RWPE1 (cell line): ENCODE results near the gene FN3K.
A peak's percentile ranks its signal among the peaks of the same experiment; 100 is the strongest.

Source experiments
- CTCF ChIA-PET: fragments of 350-600 bp; sonication (Branson Sonifier 250); formaldehyde crosslinking; extraction: SDS; loops from one replicate; lab custom pipeline; 2021; lab: Yijun Ruan, JAX
- POLR2A ChIA-PET: fragments of 400-600 bp; formaldehyde crosslinking; extraction: SDS; loops from one replicate; lab custom pipeline; 2020; ENCODE audit warnings: antibody characterized with exemption; ENCODE audit not compliant: low non-redundant PET; lab: Yijun Ruan, JAX
- DNase-seq: peaks from one replicate; pipeline ENCODE4 v3.0.0; 2012; ENCODE audit warnings: low spot score
- H3K27ac ChIP-seq: fragments of 450-650 bp; 2 replicates; pipeline ENCODE4 v1.5.1; 2017
- TF ChIP-seq, protein P1 (sequence below): fragments of 450-650 bp; conservative IDR thresholded peaks from 2 replicates; pipeline ENCODE4 v1.5.1; 2017; ENCODE audit warnings: low read depth, mild to moderate bottlenecking

FN3K gene

DNA sequence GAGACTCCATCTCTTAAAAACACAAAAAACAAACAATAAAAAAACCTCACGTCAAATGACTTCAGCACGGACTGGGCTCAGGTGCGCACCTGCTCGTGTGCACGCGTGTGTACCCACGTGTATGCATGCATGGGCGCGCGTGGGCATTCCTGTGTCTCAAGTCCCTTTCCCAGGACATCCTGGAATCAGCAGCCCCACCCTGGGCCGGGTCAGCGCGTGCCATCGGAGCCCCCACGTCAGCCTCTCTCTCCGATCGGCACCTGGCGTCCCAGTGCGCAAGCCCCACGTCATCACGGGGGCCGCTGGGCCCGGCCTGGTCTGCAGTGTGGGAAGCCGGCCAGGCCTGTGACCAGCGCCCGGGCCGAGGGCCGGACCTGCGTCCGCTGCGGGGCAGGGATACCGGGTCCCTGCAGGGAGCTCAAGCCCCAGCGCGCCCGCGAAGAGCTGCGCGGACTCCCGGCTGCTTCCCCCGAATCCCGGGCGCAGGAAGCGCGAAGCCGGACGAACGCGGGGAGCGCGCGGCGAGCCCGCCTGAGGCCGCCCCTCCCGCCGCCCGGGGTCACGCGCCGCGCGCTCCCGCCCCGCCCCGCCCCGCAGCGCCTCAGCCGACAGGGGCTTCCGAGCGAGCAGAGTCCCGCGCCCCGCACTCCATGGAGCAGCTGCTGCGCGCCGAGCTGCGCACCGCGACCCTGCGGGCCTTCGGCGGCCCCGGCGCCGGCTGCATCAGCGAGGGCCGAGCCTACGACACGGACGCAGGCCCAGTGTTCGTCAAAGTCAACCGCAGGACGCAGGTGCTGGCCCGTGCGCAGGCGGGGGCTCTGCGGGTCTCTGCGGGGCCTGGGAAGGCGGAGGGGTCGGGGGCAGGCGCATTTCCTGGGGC is at the start of gene FN3K:
FN3K (plus strand) TSS at position 629 of the 880 bp plus-strand sequence; CDS start at position 651, 22 bp downstream.
- ChIA-PET CTCF (no interaction called here), POLR2A (no interaction called here)
- H3K27ac ChIP-seq, result peak within 1 kb of the TSS; percentile 63
- TF ChIP-seq, protein P1, sequence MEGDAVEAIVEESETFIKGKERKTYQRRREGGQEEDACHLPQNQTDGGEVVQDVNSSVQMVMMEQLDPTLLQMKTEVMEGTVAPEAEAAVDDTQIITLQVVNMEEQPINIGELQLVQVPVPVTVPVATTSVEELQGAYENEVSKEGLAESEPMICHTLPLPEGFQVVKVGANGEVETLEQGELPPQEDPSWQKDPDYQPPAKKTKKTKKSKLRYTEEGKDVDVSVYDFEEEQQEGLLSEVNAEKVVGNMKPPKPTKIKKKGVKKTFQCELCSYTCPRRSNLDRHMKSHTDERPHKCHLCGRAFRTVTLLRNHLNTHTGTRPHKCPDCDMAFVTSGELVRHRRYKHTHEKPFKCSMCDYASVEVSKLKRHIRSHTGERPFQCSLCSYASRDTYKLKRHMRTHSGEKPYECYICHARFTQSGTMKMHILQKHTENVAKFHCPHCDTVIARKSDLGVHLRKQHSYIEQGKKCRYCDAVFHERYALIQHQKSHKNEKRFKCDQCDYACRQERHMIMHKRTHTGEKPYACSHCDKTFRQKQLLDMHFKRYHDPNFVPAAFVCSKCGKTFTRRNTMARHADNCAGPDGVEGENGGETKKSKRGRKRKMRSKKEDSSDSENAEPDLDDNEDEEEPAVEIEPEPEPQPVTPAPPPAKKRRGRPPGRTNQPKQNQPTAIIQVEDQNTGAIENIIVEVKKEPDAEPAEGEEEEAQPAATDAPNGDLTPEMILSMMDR, result no peak
- peak; percentile 54 for DNase-seq

DNA sequence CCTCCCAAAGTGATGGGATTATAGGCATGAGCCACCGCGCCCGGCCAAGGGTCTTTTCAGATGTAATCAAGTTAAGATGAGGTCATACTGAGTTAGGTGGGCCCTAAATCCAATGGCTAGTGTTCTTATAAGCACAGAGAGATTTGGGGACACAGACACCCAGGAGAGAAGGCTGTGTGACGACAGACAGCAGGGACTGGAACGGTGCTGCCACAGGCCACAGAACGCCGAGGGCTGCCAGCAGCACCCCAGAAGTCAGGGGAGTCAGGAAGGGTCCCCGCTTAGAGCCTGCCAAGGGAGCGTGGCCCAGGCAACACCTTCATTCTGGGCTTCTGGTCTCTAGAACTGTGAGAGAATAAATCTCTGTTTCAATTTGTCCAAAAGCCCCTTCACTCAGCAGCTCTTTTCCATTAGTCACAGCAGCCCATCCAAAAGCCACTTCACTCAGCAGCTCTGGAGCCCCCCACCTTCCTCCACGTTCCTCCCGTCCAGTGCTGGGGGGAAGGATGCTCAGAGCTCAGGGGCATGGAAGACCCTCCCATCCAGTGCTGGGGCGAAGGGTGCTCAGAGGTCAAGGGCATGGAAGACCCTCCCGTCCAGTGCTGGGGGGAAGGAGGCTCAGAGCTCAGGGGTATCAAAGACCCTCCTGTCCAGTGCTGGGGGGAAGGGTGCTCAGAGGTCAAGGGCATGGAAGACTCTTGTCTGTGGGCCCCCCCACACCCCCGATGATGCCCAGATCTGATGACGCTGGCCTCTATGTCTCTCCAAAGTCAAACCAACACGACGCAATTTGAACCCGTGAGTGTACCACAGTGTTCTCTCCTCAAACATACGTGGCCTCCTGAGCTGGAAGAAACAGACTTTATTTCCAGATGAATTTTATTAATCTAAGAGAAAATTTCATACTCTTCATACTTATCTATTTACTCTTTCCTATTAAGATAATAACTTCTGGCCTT is 48.8 kb upstream of the FN3K start:
- TF ChIP-seq, protein P1, result no peak
- no peak overlapping the region for H3K27ac ChIP-seq
- no peak for DNase-seq
- CTCF ChIA-PET, result interaction anchor here (1.8 kb wide), 1 partner anchor 18 kb away, joined by 5 read pairs; no protein-coding TSS in a partner anchor
- POLR2A ChIA-PET, result no interaction called here

DNA sequence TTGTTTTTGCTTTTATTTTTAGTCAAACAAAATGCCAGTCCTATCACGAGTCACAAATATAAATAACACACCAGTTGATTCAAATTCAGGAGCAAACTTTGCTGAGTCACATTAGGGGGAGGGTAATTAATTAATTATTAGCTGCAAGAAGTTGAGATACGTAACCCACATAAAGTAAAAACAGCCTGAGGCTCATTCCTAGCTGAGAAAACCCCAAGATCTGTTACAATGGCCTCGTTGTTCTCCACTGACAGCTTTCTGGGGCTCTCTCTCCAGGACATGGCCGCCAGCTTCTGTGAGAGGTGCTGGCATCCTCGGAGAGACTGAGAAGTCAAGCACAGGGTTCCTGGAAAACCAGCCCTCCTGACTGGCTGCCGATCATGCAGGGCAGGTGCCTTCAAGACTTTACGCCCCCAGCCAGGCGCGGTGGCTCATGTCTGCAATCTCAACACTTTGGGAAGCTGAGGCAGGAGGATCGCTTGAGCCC is 48.0 kb upstream of the FN3K start:
- ChIA-PET CTCF (interaction anchor here (1.8 kb wide), 1 partner anchor 19 kb away, joined by 5 read pairs; no protein-coding TSS in a partner anchor), POLR2A (no interaction called here)
- DNase-seq, result no peak
- H3K27ac ChIP-seq, result peak overlapping the region; percentile 13
- TF ChIP-seq, protein P1, result no peak

DNA sequence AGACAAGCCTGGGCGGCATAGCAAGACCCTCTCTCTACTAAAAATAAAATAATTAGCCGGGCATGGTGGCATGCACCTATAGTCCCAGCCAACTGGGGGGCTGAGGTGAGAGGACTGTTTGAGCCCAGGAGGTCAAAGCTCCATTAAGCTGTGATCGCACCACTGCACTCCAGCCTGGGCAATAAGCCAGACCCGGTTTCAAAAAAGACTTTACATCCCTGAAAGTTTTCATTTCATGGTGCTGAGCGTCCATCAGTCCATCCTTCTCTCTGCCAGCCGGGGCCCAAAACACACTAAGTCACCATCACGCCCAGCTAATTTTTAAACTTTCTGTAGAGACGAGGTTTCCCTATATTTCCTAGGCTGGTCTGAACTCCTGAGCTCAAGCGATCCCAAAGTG is 47.5 kb upstream of the FN3K start:
- ChIA-PET POLR2A (no interaction called here), CTCF (interaction anchor here (0.7 to 1.8 kb wide), 2 partner anchors 19 to 87 kb away, joined by 3 to 5 read pairs; no protein-coding TSS in a partner anchor)
- DNase-seq, result no peak
- peak overlapping the region; percentile 13 for H3K27ac ChIP-seq
- TF ChIP-seq, protein P1, result no peak

DNA sequence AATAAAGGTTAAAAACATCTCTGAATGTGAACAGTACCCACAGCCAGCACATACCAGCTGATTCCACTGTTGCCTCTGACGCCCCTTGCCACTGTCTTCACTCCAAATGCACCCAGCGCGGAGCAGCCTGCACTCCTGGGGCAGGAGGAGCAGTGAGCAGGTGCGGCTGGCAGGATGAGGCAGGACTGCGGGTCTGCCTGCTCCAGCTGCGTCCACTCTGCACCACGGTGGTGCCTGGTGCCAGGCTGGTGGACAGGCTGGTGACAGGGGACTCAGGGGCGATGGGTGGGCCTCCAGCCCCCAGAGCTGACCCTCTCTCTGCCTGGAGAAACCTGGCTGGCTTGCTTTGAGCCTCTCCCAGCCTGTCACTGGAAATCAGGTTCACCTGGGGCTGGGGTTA is 46.3 kb upstream of the FN3K start:
- ChIA-PET CTCF (no interaction called here), POLR2A (no interaction called here)
- DNase-seq, result no peak
- TF ChIP-seq, protein P1, result no peak
- peak overlapping the region; percentile 6; the same call in 1 of the 2 replicates for H3K27ac ChIP-seq
